ENCODE results near the gene ENKD1. TPM values are rescaled to one million over a fixed set of nuclear protein-coding genes. Genes with fewer than 3 reads are reported as not detected.

ENKD1 gene
- total RNA-seq, 1 donor from 2014 or later = 24.0 TPM

DNA sequence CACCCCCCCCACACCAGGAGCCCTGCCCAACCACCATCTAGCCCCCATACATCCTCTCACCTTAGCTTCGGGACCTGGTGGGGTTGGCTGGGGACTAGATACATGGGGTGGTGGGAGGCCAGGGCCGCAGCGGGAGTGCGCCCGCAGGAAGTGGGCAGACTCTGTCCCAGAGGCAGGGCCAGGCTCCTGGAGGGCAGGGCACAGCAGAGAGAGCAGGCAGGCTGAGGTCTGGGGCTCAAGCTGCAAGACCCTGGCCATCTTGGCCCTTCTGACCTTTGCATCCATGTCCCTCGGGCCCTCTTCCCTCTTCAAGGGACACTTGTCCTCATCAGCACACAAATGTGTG, 2.7 kb downstream of the ENKD1 start:
- TF ChIP-seq CTCF (IDR thresholded peaks at IDR 0.05; ENCODE audit: insufficient read depth, low read length, poor library complexity, severe bottlenecking) = no peak

GRCh38 chr16:67663151-67663876, 3.2 kb downstream of the ENKD1 start:
- TF ChIP-seq CTCF (IDR thresholded peaks at IDR 0.05; ENCODE audit: insufficient read depth, low read length, poor library complexity, severe bottlenecking) = peak; percentile 49
- Histone ChIP-seq H3K36me3 (ENCODE audit: control insufficient read depth, insufficient read depth, low read length) (peaks cover 2% of the 10 kb centered on the region), H3K4me3 (ENCODE audit: low read depth, low read length) (no peak overlapping the region)

More for the DNA sequence above, 2.7 kb downstream of the ENKD1 start:
- no peak overlapping the region for H3K4me3 ChIP-seq (ENCODE audit: low read depth, low read length)
- H3K27me3 ChIP-seq (ENCODE audit: control insufficient read depth, insufficient read depth, low read length) = no peaks in the 10 kb centered on the region
- H3K36me3 ChIP-seq (ENCODE audit: control insufficient read depth, insufficient read depth, low read length) = peaks cover 2% of the 10 kb centered on the region
- no peak for DNase-seq (ENCODE audit: low read depth)

DNA sequence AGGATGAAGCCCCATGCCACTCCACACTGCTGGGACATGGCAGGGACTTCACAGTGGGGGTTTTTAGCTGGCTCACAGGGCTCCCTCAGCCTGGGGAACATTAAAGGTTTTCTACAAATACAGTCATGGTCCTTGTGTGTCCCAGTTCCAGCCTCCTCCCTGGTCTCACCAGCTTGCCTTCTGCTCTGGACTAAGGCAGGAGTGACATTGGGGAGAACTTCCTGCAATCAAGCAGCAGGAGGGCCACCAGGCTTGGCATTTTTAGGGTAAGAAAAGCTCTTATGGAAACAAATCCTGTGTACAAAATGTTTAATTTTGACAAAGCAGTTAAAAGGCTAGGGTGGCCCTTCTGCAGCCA, 3.9 kb downstream of the ENKD1 start:
- Histone ChIP-seq H3K4me3 (ENCODE audit: low read depth, low read length) (no peak overlapping the region), H3K36me3 (ENCODE audit: control insufficient read depth, insufficient read depth, low read length) (peaks cover 2% of the 10 kb centered on the region), H3K27me3 (ENCODE audit: control insufficient read depth, insufficient read depth, low read length) (no peaks in the 10 kb centered on the region)
- no peak for TF ChIP-seq CTCF (IDR thresholded peaks at IDR 0.05; ENCODE audit: insufficient read depth, low read length, poor library complexity, severe bottlenecking)
- DNase-seq (ENCODE audit: low read depth) = no peak

More at GRCh38 chr16:67663151-67663876, 3.2 kb downstream of the ENKD1 start:
- DNase-seq (ENCODE audit: low read depth) = no peak
- H3K27me3 ChIP-seq (ENCODE audit: control insufficient read depth, insufficient read depth, low read length) = no peaks in the 10 kb centered on the region

DNA sequence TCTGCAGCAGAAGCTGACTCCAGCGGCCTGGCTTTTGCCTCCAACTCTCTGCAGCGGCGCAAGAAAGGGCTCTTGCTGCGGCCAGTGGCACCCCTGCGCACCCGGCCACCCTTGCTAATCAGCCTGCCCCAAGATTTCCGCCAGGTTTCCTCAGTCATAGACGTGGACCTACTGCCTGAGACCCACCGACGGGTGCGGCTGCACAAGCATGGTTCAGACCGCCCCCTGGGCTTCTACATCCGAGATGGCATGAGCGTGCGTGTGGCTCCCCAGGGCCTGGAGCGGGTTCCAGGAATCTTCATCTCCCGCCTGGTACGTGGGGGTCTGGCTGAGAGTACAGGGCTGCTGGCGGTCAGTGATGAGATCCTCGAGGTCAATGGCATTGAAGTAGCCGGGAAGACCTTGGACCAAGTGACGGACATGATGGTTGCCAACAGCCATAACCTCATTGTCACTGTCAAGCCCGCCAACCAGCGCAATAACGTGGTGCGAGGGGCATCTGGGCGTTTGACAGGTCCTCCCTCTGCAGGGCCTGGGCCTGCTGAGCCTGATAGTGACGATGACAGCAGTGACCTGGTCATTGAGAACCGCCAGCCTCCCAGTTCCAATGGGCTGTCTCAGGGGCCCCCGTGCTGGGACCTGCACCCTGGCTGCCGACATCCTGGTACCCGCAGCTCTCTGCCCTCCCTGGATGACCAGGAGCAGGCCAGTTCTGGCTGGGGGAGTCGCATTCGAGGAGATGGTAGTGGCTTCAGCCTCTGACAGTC, 4.5 kb downstream of the ENKD1 start:
- H3K4me3 ChIP-seq (ENCODE audit: low read depth, low read length) = no peak overlapping the region
- no peak for TF ChIP-seq CTCF (IDR thresholded peaks at IDR 0.05; ENCODE audit: insufficient read depth, low read length, poor library complexity, severe bottlenecking)
- H3K36me3 ChIP-seq (ENCODE audit: control insufficient read depth, insufficient read depth, low read length) = peaks cover 2% of the 10 kb centered on the region
- DNase-seq (ENCODE audit: low read depth) = no peak
- H3K27me3 ChIP-seq (ENCODE audit: control insufficient read depth, insufficient read depth, low read length) = no peaks in the 10 kb centered on the region

DNA sequence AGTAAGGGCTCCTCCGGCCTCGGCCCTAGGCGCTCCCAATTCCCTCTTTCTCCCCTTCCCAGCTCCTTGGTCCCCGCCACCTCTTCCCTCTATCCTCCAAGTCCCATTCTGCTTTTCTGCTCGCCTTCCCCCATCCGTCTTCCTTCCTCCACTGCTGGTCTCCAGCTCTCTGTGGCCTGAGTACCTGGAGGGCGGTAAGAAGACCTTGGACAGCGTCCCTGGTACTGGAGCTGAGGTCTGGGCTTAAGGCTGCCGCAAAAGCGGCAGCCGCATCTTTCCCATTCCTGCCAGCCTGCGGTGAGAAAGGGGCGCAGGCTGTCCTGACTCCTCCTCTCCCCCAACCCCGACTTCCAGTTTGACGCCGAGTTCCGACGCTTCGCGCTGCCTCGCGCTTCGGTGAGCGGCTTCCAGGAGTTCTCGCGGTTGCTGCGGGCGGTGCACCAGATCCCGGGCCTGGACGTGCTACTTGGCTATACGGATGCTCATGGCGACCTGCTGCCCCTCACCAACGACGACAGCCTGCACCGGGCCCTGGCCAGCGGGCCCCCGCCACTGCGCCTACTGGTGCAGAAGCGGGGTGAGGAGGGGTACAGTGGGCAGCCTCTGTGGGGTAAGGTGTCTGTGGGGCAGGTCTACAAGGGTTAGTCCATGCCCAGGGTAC, 5.3 kb downstream of the ENKD1 start:
- TF ChIP-seq CTCF (IDR thresholded peaks at IDR 0.05; ENCODE audit: insufficient read depth, low read length, poor library complexity, severe bottlenecking) = no peak
- DNase-seq (ENCODE audit: low read depth) = peak; percentile 47

More for the DNA sequence above, 5.3 kb downstream of the ENKD1 start:
- peak overlapping the region; percentile 42 for H3K4me3 ChIP-seq (ENCODE audit: low read depth, low read length)
- H3K36me3 ChIP-seq (ENCODE audit: control insufficient read depth, insufficient read depth, low read length) = peaks cover 2% of the 10 kb centered on the region
- H3K27me3 ChIP-seq (ENCODE audit: control insufficient read depth, insufficient read depth, low read length) = no peaks in the 10 kb centered on the region

Measured in kidney epithelial cell (primary cell).